ENCODE data around the gene KRT2. TPM values are rescaled to one million over a fixed set of nuclear protein-coding genes. Genes with fewer than 3 reads are reported as not detected.

Gene KRT2
- total and polyA plus RNA-seq, 4 donors = not detected

- no peak overlapping the region for H3K9ac ChIP-seq (ENCODE audit: low read depth in 1 of 2, low read length in 2 of 2)
- DNase-seq (ENCODE audit: low spot score) = no peak
- H3K27ac ChIP-seq (ENCODE audit: low read depth in 1 of 2, low read length in 2 of 2) = no peak overlapping the region
- H3K4me1 ChIP-seq (ENCODE audit: control insufficient read depth in 4 of 4, insufficient read depth in 4 of 4, low read length in 3 of 4) = no peaks in the 10 kb centered on the region
- TF ChIP-seq ATF3 (IDR thresholded peaks at IDR 0.05) (no peak), FOXA1 (IDR thresholded peaks at IDR 0.05) (no peak), REST (IDR thresholded peaks at IDR 0.05) (no peak)
- TF ChIP-seq, protein P1, sequence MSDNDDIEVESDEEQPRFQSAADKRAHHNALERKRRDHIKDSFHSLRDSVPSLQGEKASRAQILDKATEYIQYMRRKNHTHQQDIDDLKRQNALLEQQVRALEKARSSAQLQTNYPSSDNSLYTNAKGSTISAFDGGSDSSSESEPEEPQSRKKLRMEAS (IDR thresholded peaks at IDR 0.05) = no peak
- peaks cover 0 to 2% (median 0%) of the 10 kb centered on the region in 4 donors for H3K27me3 ChIP-seq (ENCODE audit: control insufficient read depth in 4 of 4, insufficient read depth in 4 of 4, low read length in 3 of 4)
- H3K36me3 ChIP-seq (ENCODE audit: control insufficient read depth in 4 of 4, insufficient read depth in 3 of 4, low read depth in 1 of 4, low read length in 3 of 4) = no peaks in the 10 kb centered on the region
- H3K4me3 ChIP-seq (ENCODE audit: low read depth in 1 of 3, low read length in 3 of 3) = no peak overlapping the region
- WGBS = 41% methylated on average over 8 of the region's 8 CpGs
- H3K9me3 ChIP-seq (ENCODE audit: control insufficient read depth in 4 of 4, low read length in 3 of 4) = peaks cover 0 to 2% (median 0%) of the 10 kb centered on the region in 4 donors
Measured at GRCh38 chr12:52655720-52656124, 3.7 kb upstream of the KRT2 start.

DNA sequence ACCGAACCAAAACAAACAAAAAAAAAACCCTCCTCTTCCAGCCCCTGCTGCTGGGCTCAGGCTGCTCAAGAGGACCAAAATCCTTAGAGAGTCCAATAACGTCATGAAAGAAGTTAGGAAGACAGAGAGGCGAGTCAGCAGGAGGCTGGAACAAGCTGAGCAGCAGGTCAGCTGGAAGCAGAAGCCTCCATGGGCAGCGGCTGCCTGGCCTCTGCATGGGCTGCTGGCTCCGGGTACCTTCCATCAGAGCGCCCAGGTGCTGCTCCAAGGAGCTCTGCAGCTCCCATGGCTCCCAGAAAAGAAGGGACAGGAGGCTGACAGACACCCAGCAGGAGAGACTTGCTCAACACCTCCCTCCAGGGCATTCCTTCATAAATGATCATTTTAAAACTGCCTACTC, 3.2 kb upstream of the KRT2 start:
- no peak for TF ChIP-seq FOXA1 (IDR thresholded peaks at IDR 0.05)
- no peak for TF ChIP-seq NR2F2 (IDR thresholded peaks at IDR 0.05)
- TF ChIP-seq, protein P2, sequence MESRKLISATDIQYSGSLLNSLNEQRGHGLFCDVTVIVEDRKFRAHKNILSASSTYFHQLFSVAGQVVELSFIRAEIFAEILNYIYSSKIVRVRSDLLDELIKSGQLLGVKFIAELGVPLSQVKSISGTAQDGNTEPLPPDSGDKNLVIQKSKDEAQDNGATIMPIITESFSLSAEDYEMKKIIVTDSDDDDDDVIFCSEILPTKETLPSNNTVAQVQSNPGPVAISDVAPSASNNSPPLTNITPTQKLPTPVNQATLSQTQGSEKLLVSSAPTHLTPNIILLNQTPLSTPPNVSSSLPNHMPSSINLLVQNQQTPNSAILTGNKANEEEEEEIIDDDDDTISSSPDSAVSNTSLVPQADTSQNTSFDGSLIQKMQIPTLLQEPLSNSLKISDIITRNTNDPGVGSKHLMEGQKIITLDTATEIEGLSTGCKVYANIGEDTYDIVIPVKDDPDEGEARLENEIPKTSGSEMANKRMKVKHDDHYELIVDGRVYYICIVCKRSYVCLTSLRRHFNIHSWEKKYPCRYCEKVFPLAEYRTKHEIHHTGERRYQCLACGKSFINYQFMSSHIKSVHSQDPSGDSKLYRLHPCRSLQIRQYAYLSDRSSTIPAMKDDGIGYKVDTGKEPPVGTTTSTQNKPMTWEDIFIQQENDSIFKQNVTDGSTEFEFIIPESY (IDR thresholded peaks at IDR 0.05) = no peak
- no peak for TF ChIP-seq EGR1 (IDR thresholded peaks at IDR 0.05; ENCODE audit: low read depth in 2 of 2)
- TF ChIP-seq REST (IDR thresholded peaks at IDR 0.05) = no peak
- TF ChIP-seq YY1 (IDR thresholded peaks at IDR 0.05) = no peak
- no peak for TF ChIP-seq HNF4G (IDR thresholded peaks at IDR 0.05)
- TF ChIP-seq RAD21 (IDR thresholded peaks at IDR 0.05) = no peak
- TF ChIP-seq SP1 (IDR thresholded peaks at IDR 0.05) = no peak
- TF ChIP-seq ATF3 (IDR thresholded peaks at IDR 0.05) = no peak
- no peak for TF ChIP-seq HNF4A (conservative IDR thresholded peaks at IDR 0.05)
- TF ChIP-seq TAF1 (conservative IDR thresholded peaks at IDR 0.05) = no peak
- no peak for TF ChIP-seq JUND (IDR thresholded peaks at IDR 0.05)
- no peak for TF ChIP-seq RXRA (IDR thresholded peaks at IDR 0.05)
- no peak for TF ChIP-seq GABPA (IDR thresholded peaks at IDR 0.05 in 1 of 2, conservative IDR thresholded peaks at IDR 0.05 in 1 of 2)
- Histone ChIP-seq H3K9me3 (ENCODE audit: control insufficient read depth in 4 of 4, low read length in 3 of 4) (peaks cover 0 to 2% (median 0%) of the 10 kb centered on the region in 4 donors), H3K36me3 (ENCODE audit: control insufficient read depth in 4 of 4, insufficient read depth in 3 of 4, low read depth in 1 of 4, low read length in 3 of 4) (no peaks in the 10 kb centered on the region), H3K27ac (ENCODE audit: low read depth in 1 of 2, low read length in 2 of 2) (no peak overlapping the region), H3K4me1 (ENCODE audit: control insufficient read depth in 4 of 4, insufficient read depth in 4 of 4, low read length in 3 of 4) (no peaks in the 10 kb centered on the region), H3K4me3 (ENCODE audit: low read depth in 1 of 3, low read length in 3 of 3) (no peak overlapping the region), H3K27me3 (ENCODE audit: control insufficient read depth in 4 of 4, insufficient read depth in 4 of 4, low read length in 3 of 4) (peaks cover 0 to 2% (median 0%) of the 10 kb centered on the region in 4 donors), H3K9ac (ENCODE audit: low read depth in 1 of 2, low read length in 2 of 2) (no peak overlapping the region)
- WGBS = 68% methylated on average over 6 of the region's 6 CpGs
- no peak for DNase-seq (ENCODE audit: low spot score)

Data from liver (tissue), 9 donors.